AG04449 (cell line): ENCODE data around the gene DSG2.

Experiments
- CTCF ChIA-PET: fragments of 350-600 bp; formaldehyde crosslinking; extraction: SDS; loops from one replicate; lab custom pipeline; 2021; ENCODE audit warnings: antibody characterized with exemption; lab: Yijun Ruan, JAX
- POLR2A ChIA-PET: fragments of 400-600, 350-600 bp; formaldehyde crosslinking; extraction: SDS; loops from one replicate; lab custom pipeline; 2020; ENCODE audit warnings: antibody characterized with exemption, inconsistent platforms; lab: Yijun Ruan, JAX
- DNase-seq: peaks from one replicate; pipeline ENCODE4 v3.0.0-alpha.2; 2010; ENCODE audit warnings: low read depth, low spot score
- H3K4me3 ChIP-seq: 2 replicates; pipeline ENCODE4 v1.5.1; 2011; ENCODE audit warnings: low read depth, mild to moderate bottlenecking, control low read depth, low read length
- TF ChIP-seq, protein P1 (sequence below): IDR thresholded peaks from one replicate; pipeline ENCODE4 v1.5.1; 2011; ENCODE audit warnings: mild to moderate bottlenecking, moderate library complexity, low read length, control low read depth, inconsistent platforms; ENCODE audit not compliant: insufficient read depth; ENCODE audit errors: missing control alignments

Gene DSG2

DNA sequence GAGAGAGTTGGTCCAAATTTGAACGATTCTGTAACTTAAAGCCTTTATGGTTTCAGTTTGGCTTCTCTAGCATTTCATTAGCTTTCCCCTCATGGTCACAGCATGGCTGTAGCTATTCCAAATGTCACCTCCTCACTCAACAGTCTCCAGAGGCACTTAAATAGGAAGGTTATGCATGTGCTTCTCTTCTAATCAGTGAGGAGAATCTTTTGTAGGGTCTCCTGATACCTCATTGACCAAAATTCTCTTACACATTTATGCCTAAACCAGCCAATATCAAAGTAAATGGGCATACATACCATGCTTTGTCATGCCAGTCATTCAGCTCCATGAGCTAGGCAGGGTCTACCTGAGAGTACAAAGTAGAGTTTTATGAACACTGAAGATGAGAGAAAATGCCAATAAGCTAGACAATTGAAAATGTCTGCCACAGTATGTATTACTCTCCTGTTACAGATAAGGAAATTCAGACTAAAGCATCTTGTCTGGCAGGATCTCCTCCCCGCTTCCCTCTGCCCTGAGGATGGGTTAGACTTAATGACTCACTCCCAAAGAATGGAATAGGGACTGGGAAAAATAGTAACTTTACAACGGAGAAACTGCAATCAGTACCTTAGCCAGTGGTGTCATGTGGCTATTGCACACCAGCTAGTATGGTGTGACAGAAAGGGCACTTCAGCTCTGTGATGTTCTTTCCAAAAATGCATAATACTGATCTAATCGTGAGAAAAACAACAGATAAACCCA, 15.4 kb downstream of the DSG2 start:
- DNase-seq, result no peak
- CTCF ChIA-PET, result no interaction called here
- TF ChIP-seq, protein P1, sequence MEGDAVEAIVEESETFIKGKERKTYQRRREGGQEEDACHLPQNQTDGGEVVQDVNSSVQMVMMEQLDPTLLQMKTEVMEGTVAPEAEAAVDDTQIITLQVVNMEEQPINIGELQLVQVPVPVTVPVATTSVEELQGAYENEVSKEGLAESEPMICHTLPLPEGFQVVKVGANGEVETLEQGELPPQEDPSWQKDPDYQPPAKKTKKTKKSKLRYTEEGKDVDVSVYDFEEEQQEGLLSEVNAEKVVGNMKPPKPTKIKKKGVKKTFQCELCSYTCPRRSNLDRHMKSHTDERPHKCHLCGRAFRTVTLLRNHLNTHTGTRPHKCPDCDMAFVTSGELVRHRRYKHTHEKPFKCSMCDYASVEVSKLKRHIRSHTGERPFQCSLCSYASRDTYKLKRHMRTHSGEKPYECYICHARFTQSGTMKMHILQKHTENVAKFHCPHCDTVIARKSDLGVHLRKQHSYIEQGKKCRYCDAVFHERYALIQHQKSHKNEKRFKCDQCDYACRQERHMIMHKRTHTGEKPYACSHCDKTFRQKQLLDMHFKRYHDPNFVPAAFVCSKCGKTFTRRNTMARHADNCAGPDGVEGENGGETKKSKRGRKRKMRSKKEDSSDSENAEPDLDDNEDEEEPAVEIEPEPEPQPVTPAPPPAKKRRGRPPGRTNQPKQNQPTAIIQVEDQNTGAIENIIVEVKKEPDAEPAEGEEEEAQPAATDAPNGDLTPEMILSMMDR, result no peak
- no peak overlapping the region for H3K4me3 ChIP-seq
- POLR2A ChIA-PET, result no interaction called here

- TF ChIP-seq, protein P1, result no peak
- ChIA-PET POLR2A (no interaction called here), CTCF (no interaction called here)
- H3K4me3 ChIP-seq, result no peak overlapping the region
- no peak for DNase-seq
Observed at GRCh38 chr18:31516437-31516836, 18.5 kb downstream of the DSG2 start.

DNA sequence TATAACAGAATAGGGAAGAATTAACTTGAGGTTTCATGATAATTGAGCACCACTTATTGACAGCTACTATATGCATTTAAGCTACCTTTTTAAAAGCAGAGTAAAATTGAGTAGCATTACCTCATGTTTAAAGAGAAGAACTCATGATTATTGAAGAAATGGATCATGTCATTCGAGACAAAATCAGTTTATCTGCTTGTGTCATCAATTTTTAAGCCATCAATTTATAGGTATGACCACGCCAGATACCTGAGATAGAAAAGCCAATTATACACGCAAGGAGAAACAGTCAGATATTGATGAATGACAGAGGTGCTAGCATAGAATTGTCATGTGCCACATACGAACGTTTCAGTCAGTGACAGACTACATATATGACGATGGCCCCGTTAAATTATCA, 28.4 kb downstream of the DSG2 start:
- no peak for DNase-seq
- TF ChIP-seq, protein P1, result no peak
- CTCF ChIA-PET, result no interaction called here
- H3K4me3 ChIP-seq, result no peak overlapping the region
- POLR2A ChIA-PET, result no interaction called here

DNA sequence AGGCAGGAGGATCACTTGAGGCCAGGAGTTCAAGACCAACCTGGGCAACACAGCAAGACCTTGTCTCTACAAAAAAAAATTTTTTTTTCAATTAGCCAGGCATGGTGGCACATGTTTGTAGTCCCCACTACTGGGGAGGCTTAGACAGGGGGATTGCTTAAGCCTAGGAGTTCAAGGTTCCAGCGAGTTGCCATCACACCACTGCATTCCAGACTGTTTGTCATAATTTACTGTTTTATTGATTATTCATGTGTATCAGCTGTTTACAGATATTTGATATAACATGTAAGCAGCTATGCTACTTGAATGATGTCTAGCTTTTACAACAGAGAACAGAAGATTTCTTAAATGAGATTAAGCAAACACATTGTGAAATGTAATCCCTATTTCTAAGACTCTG, 35.3 kb downstream of the DSG2 start:
- no peak overlapping the region for H3K4me3 ChIP-seq
- TF ChIP-seq, protein P1, result no peak
- no peak for DNase-seq
- ChIA-PET CTCF (no interaction called here), POLR2A (no interaction called here)

GRCh38 chr18:31538837-31539236, 40.9 kb downstream of the DSG2 start:
- TF ChIP-seq, protein P1, result no peak
- CTCF ChIA-PET, result no interaction called here
- DNase-seq, result no peak
- POLR2A ChIA-PET, result no interaction called here
- H3K4me3 ChIP-seq, result no peak overlapping the region

- H3K4me3 ChIP-seq, result no peak overlapping the region
- CTCF ChIA-PET, result no interaction called here
- no peak for DNase-seq
- TF ChIP-seq, protein P1, result no peak
- POLR2A ChIA-PET, result no interaction called here
Observed at GRCh38 chr18:31546476-31546875, 48.5 kb downstream of the DSG2 start.
